Uterus (tissue), 2 donors: ENCODE measurements around the gene SVOP.

Source experiments
- CTCF ChIP-seq, 4 experiments: fragments of 200-600 bp in 2 of 4; fragments of 450-650 bp in 2 of 4; sonication (generic) in 2 of 4; IDR thresholded peaks; one replicate each; pipeline ENCODE4 v1.5.1; 2016 to 2019; ENCODE audit warnings: antibody characterized with exemption in 4 of 4, mild to moderate bottlenecking in 2 of 4, moderate library complexity in 1 of 4
- POLR2A ChIP-seq, 2 donors: fragments of 450-650 bp; IDR thresholded peaks; one replicate each; pipeline ENCODE4 v1.6.1; 2016; ENCODE audit warnings: antibody characterized with exemption in 2 of 2, mild to moderate bottlenecking in 1 of 2, moderate library complexity in 1 of 2

GRCh38 chr12:109054520-109054919 is 33.7 kb upstream of the SVOP start:
- TF ChIP-seq CTCF (IDR thresholded peaks at IDR 0.05) (no peak), POLR2A (IDR thresholded peaks at IDR 0.05) (no peak)
